ENCODE measurements around the gene CMSS1.

CMSS1 gene

DNA sequence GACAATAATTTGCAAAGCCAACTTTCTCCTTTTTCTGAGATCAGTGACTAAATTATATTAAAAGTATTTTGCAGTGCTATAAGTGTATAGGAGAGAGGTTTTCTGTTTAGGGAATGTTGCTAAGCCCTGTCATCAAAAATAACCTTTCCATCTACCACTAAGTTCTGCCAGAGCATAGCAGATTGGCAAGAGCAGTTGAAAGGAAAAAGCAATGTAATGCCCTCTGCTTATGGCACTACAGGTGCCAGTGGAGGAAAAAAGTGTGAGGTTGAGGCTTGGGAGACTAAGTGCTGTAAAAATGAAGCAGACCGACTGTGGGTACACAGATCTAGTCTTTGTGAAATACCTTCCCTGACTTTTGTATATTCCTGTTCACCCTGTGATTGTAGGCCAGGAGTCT, 285.1 kb downstream of the CMSS1 start:
- no peak for DNase-seq (ENCODE audit: low read depth in 2 of 3, low spot score in 2 of 3)

DNA sequence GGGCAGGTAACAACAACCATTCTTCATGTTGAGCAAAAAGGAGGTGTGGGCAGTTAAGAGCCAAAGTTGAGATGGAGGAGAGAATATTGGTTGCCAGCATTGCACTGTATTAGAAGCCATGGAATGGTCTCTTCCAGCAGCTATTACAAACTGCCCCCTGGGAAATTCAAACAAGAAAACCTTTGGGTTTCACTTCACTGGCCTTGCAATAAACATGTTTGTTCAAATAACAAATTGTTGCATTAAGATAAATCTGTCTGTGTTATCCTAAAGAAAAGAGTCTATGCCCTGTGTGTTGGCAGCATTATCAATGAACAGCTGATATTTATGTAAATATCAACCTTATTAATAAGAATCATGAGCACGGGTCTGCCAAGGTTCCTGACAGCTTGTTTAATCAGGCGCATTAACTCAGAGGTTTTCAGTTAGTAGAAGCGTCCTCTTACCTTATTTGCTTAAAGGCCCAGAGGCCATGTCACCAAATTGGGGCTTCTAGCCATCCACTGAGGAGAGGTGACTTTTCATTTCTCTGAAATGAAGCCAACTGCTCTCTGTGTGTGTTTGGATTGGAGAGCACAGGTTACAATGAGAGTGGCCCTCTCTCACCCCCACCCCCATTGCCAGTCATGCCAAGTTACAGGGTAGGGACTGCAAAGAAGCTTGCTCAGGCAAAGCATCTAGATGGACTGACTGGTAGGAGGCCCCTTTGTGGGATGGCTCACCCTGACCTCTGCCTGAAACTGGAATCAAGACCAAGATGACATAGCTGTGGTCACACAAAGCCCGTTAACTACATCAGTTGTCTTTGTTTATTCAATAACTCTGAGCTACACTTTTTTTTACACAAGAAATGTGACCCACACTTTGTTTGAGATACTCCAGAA, 286.1 kb downstream of the CMSS1 start:
- no peak for DNase-seq (ENCODE audit: low read depth in 2 of 3, low spot score in 2 of 3)

DNA sequence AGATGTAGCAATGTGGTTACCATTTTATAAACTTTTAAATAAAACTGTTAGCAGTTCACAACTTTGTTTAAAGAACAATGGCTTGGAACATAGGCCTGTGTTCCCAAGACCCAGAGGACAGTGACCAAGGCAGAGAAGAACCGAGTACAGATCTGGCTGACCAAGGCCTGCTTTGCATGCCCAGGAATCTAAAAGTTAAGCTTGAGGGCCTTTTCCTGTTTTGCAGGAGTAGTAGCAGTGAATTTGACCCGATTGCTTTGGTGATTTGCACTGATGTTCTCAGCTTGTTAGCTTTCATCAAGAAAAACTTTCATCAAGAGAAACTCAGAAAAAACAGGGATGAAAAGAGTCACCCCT, 286.8 kb downstream of the CMSS1 start:
- DNase-seq (ENCODE audit: low read depth in 2 of 3, low spot score in 2 of 3) = no peak

DNA sequence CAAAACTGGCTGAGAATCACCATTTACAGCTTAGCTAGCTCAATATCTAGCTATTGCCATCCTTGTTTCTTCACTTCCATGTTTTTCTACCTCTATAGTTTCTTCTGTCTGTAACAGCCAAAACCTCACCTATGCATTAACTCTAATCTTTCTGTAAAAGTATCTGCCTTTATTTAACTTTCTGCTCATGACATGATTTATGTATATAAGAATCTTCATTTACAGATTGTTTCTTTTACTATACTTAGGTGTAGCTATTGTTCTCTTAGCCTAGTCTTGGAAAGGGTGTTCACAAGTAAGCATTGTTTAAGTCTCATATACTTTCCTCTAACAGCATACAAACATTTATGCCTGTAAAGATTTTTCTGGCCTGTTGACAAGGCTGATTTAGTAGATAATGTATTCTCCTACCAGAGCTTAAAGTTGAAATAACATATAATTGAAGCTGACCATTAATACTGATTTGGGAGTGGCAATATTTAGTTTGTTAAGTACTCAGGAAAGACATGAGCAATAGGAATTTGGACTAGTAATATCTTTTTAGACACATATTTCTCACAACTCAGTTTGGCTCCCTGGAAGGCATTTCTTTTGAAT, 287.3 kb downstream of the CMSS1 start:
- DNase-seq (ENCODE audit: low read depth in 2 of 3, low spot score in 2 of 3) = no peak

GRCh38 chr3:100105501-100105900, 287.8 kb downstream of the CMSS1 start:
- no peak for DNase-seq (ENCODE audit: low read depth in 2 of 3, low spot score in 2 of 3)

DNA sequence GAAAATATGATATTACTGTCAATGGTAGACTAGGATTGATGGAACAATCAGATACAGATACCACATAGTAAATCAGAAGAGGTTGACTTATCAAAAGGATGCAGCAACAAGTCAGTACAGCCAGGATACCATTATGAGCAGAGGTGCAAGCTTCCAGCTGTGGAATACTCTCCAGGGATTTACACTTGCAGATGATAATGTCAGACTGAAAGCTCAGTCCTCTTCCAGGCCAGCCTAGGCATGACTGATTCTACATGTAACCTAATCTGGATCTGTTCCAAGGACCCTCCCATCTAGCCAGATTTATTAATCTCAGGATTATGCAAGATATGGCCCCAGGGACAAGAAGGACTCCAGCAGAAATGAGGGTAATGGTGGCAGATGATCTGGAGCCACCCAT, 288.4 kb downstream of the CMSS1 start:
- DNase-seq (ENCODE audit: low read depth in 2 of 3, low spot score in 2 of 3) = no peak

DNA sequence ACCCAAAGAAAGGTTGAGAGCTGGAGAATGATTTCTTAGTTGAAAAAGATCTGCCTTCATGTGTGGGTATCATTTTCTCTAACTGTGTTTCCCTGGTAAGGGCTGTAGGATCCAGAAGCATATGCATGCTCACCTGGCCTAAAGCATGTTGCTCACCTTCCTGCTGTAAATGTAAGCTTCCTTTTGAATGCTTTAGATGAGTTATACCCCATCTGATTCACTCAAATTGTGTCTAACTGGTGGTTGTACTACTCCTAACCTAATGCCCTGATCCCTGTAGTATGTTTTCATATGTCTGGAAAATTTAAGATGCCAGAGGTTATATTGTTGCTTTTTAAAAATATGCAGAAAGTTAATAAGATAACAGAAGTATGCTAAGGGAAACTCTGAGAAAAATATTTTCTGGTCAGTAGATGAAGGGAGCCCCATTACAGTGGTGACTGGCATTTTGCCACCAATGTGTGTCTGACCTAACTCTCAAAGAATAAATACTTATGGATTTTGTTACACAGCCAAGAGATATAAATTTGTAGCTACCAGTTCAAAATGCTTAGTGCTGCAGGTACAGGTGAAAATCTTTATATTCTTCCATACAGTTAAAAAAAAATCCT, 289.0 kb downstream of the CMSS1 start:
- DNase-seq (ENCODE audit: low read depth in 2 of 3, low spot score in 2 of 3) = no peak

GRCh38 chr3:100107221-100107814, 289.7 kb downstream of the CMSS1 start:
- no peak for DNase-seq (ENCODE audit: low read depth in 2 of 3, low spot score in 2 of 3)

GRCh38 chr3:100108464-100109079, 290.9 kb downstream of the CMSS1 start:
- DNase-seq (ENCODE audit: low read depth in 2 of 3, low spot score in 2 of 3) = no peak

DNA sequence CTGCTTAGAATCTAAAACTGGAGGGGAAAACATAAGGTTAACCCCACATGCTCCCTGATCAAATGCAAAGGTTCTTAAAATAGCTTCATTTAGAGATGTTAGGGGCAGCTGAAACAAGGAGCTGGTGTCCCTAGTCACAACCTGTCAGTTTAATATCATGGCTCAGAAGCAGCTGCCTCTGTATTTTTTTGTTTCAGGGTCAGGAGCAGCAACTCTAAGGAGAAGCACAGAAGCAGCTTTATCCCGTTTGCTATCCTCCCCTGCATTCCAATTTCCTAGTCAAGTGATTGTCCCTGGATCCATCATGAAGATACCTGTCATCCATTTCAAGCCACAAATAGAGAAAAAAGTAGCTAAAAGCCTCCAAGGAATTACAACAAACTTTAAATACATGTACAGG, 292.5 kb downstream of the CMSS1 start:
- DNase-seq (ENCODE audit: low read depth in 2 of 3, low spot score in 2 of 3) = no peak

- DNase-seq (ENCODE audit: low read depth in 2 of 3, low spot score in 2 of 3) = no peak
Measured at GRCh38 chr3:100111728-100112127, 294.1 kb downstream of the CMSS1 start.

DNA sequence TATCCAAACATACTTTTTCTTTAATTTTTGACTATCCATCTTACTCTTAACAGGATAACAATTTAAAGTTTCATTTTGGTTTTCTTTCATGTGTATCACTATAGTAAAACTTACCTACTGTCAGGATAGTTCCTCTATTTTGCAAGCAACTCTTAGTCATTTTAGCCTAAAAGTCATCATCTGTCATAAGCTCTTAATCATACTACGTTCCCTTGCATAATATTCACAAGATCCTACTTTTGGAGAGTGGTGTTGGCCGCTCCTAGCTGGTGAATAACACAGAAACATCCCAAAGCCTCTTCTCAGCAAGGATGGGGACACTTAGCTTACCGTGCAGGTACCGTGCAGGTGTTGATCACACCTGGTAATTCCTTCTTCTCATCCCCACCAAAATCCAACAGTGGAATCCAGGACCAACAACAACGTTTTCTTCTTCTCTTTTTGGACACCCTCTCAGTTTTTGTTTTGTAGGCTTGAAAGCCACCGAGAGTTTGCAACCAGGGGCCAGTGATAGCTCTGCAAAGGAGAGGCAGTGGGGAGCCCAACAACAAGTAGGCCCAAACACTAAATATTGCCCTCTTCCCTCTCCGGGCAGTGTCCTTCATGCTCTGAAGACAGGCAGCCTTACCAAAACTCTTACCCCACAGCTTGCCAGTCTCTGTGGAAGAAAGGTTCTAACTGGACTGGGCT, 296.2 kb downstream of the CMSS1 start:
- no peak for DNase-seq (ENCODE audit: low read depth in 2 of 3, low spot score in 2 of 3)

- DNase-seq (ENCODE audit: low read depth in 2 of 3, low spot score in 2 of 3) = no peak
Measured at GRCh38 chr3:100114413-100115030, 296.9 kb downstream of the CMSS1 start, which contains the start of gene FILIP1L. FILIP1L (minus strand) TSS chr3:100114501.

- no peak for DNase-seq (ENCODE audit: low read depth in 2 of 3, low spot score in 2 of 3)
Measured at GRCh38 chr3:100117093-100117492, 299.4 kb downstream of the CMSS1 start.

DNA sequence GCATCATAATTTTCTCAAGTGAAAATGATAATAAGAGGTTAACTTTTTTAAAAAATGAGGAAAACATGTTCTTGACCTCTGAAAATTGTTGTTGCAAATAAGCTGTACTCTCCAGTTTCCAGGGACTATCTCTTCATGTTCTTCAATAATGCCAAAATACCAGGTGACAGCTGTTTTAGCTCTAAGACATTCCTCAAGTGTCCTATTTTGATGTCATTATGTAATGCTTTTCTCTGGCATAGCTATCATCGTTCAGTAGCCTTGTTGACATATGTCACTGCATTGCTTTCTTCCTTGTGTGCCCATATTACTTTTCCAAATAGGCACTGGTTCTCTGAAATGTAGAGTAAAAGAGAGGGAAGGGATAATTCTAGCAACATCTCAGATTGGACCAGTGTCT, 302.4 kb downstream of the CMSS1 start:
- no peak for DNase-seq (ENCODE audit: low read depth in 2 of 3, low spot score in 2 of 3)

- DNase-seq (ENCODE audit: low read depth in 2 of 3, low spot score in 2 of 3) = no peak
Measured at GRCh38 chr3:100120693-100121092, 303.0 kb downstream of the CMSS1 start.

GRCh38 chr3:100122321-100122720, 304.7 kb downstream of the CMSS1 start:
- no peak for DNase-seq (ENCODE audit: low read depth in 2 of 3, low spot score in 2 of 3)

DNA sequence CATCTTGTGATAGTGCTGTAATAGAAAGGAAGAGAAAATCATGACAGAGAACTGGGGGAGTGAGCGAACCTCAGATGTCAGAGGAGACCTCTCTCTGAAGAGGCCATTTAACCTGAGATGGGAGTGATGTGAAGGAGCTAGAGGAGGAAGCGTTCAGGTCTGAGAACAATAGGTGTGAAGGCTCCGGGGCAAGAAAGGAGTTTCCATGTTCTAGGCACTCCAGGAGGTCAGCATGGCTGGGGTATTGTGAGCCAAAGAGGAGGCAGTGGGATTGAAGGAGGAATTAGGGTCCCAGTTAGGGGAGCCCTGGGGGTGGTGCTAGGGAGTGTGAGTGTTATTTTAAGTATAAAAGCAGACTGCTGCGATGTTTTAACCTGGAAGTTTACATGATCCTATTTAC, 305.4 kb downstream of the CMSS1 start:
- no peak for DNase-seq (ENCODE audit: low read depth in 2 of 3, low spot score in 2 of 3)

DNA sequence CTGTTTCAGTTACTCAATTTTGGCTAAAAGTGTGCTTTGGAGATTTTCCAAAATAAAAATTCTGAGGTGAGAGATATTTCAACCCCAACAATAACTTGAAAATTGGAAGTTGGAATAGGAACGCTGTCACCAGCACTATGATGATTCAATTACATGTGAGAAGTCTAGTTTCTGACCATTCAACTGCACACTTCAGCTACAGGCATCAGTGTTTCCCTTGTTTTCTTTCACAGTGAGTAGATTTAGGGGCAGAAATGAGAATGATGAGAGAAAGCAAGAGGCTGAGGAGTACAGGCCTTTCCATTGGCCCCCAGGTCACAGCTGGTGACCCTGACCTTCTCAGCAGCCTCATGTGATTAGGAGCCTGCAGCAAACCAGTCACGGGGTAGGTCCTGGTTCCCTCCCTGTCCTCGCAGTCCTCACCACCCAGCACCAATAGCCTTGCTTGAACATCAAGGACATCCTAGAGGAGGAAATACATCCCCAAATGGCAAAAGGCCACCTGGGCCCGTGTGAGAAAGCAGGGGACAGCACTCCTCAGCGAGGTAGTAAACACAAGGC, 306.6 kb downstream of the CMSS1 start:
- no peak for DNase-seq (ENCODE audit: low read depth in 2 of 3, low spot score in 2 of 3)

Measured in activated CD8-positive, alpha-beta memory T cell treated with anti-CD3 and anti-CD28 coated beads for 48 hours (primary cell).